Activated T-cell treated with anti-CD3 and anti-CD28 coated beads for 48 hours (primary cell): Measurements from ENCODE around the gene ICAM1.
"Not testable (repeated sequence)": the region's sequence is repeated elsewhere in the genome, so short reads cannot be mapped to it uniquely, and the experiment has no call there.

Source experiments
- DNase-seq: peaks from one replicate; pipeline ENCODE4 v3.0.0-alpha.2; 2020; ENCODE audit warnings: low read depth

Gene ICAM1

DNA sequence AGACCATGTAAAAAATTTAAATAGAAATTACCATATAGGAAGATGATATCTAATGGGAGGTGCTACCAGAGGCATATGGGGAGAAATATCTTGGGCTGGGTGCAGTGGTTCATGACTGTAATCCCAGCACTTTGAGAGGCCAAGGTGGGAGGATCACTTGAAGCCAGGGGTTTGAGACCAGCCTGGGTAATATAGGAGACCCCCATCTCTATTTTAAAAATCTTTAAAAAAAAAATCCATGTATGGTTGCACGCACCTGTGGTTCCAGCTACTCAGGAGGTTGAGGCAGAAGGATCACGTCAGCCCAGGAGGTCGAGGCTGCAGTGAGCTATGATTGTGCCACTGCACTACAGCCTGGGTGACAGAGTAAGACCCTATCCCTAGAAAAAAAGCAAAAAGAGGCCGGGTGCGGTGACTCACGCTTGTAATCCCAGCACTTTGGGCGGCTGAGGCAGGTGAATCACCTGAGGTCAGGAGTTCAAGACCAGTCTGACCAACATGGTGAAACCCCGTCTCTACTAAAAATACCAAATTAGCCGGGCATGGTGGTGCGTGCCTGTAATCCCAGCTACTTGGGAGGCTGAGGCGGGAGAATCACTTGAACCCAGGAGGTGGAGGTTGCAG is 29.0 kb upstream of the ICAM1 start:
- DNase-seq, result not testable (repeated sequence)

DNA sequence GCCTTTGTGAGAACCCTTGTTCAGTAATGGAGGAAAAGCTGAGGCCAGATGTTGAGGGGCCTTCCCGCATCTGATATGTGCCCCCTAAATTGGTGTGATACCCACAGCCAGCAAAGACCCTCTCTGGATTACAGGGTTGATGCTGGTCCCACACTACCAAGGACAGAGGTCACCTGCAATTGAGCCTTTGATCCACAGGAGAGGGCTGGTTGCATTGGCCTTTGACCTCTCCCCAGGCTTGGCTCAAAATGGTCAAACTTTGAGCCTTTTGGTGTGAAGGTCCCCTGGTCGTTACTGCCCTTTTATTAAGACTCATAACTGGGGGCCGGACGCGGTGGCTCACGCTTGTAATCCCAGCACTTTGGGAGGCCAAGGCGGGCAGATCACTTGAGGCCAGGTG is 27.3 kb upstream of the ICAM1 start:
- no peak for DNase-seq

DNA sequence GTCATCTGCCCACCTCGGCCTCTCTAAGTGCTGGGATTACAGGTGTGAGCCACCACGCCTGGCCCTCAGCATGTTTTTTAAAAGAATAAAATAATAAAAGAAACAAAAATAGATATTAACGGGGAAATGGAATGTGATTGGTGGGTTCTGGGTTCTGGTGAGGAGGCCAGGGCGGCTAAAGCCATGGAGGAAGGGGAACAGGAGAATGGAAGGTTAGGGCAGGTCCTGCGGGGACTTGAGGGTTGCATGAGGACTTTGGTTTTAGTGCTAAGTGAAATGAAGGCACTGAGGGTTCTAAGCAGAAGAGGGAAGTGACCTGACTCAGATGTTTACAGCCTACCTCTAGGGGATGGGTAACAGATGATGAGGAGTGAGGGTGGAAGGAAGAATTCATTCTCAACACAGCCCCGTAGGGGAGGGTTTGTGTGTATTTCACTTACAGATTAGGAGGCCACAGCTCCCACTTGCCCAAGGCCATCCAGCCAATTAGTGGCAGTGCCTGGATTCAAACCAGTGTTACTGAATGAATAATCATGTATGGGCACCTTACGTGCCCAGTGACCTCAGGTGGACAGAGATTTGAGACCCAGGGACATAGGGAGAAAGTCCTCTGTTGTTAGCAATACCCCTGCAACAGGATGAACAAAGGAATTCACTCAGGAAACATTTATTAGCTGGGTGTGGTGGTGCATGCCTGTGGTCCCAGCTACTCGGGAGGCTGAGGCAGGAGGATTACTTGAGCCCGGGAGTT is 25.6 kb upstream of the ICAM1 start:
- no peak for DNase-seq

DNA sequence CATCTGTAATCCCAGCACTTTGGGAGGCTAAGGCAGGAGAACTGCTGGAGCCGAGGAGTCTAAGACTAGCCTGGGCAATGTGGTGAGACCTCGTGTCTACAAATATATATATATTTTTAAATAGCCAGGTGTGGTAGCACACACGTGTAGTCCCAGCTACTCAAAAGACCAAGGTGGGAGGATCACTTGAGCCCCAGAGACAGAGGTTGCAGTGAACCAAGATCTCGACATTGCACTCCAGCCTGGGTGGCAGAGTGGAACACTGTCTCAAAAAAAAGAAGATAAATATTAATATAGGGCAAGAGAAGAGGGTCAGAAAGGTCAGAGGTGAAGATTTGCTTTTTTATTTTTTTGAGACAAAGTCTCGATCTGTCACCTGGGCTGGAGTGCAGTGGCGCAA is 24.4 kb upstream of the ICAM1 start:
- no peak for DNase-seq

DNA sequence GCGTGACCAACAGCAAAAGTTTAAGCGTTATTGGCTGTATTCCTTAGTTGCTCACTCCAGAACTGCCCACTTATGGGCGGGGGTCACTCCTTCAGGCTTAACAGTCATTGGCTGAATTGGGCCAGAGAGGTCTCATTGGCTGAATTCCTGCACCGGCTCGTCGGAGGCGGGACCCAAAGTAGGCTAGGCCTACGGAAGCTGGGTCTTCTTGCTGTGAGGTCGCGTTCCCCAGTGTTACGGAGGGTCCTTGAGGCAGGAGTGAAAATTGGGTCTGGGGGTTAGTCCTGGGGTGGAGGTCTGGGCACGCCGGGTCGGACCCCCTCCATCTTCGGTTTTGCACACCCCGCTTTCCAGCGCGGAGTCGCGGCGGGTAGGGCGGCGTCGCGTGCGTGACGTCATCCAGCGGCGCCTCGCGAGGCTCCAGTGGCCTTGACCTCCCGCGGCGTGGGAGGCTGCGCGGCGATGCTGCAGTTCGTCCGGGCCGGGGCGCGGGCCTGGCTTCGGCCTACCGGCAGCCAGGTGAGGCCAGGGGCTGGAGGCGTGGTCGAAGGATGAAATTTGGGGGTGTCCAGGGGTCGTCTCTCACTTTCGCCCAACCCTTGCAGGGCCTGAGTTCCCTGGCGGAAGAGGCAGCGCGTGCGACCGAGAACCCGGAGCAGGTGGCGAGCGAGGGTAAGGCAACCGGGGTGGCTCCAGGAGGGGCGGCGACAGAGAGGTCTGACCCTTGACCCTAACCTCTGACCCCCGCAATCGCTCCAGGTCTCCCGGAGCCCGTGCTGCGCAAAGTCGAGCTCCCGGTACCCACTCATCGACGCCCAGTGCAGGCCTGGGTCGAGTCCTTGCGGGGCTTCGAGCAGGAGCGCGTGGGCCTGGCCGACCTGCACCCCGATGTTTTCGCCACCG is 18.9 kb upstream of the ICAM1 start, which contains the start of gene MRPL4:
TSS of gene MRPL4 (plus strand) at position 423 of the 903 bp plus-strand sequence. CDS start at position 463, 40 bp downstream.
- DNase-seq, result peak; percentile 90

DNA sequence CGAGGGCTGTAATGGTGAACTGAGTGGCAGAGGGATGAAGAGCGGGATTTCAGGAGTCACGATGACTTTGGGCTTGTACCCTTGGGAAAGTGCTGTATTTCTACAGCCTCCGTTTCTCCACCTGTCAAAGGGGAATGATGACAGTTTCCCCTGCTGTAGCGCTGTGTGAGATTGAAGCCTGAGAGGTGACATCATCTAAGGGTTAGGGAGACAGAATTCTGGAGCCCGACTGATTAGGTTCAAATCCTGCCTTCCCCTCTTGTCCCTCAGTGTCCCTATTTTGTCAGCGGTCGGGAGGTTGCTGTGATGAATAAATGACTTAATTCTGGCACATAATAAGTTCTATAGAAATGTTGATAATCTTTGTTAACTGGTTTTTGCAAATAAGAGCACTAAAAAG is 18.2 kb upstream of the ICAM1 start:
- no peak for DNase-seq

DNA sequence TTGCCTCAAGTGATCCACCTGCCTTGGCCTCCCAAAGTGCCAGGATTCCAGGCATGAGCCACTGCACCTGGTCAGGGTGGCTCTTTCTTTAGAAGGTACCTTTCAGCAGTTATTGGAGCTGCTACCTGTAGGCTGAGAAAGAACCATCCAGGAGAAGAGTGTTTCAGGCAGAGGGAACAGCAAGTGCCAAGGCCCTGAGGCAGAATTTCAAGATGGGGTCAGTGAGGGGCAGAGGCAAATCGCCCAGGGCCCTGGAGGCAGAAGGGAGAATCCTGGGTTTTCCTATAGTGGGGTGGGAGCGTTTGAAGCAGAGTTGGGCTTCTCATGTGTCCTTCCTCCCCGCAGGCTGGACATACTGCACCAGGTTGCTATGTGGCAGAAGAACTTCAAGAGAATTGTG is 16.7 kb upstream of the ICAM1 start:
- no peak for DNase-seq

DNA sequence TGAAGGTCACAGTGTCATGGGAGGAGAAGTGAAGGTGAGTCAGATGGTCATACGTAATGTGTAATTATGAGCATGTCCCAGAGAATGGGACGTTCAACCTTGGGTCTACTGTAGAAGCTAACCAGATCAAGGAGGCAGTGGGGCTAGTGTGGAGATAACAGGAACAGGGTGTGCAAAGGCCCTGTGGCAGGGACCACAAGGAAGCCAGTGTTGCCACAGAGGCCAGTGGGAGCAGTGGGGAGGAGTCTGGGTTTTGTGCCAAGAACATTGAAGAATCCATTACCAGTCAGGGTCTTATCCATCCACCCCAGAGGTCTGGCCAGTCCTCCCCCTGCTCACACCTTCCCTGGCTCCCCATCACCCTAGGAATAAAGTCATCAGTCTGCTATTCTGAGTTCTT is 15.6 kb upstream of the ICAM1 start:
- DNase-seq, result no peak

DNA sequence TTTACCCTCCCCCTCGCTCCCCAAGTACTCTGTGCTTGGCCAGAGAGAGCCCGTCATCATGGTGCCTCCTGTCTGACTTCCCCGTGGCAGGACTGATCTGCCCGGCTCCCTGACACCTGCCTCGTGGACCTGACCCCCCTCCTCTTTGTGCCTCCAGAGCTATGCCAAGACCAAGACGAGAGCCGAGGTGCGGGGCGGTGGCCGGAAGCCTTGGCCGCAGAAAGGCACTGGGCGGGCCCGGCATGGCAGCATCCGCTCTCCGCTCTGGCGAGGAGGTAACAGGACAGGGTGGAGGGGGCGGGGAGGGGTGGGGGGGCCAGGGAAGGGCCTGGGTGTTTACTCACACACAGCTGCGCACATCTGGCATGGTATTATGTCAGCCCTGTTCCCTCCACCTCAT is 14.4 kb upstream of the ICAM1 start:
- DNase-seq, result no peak

DNA sequence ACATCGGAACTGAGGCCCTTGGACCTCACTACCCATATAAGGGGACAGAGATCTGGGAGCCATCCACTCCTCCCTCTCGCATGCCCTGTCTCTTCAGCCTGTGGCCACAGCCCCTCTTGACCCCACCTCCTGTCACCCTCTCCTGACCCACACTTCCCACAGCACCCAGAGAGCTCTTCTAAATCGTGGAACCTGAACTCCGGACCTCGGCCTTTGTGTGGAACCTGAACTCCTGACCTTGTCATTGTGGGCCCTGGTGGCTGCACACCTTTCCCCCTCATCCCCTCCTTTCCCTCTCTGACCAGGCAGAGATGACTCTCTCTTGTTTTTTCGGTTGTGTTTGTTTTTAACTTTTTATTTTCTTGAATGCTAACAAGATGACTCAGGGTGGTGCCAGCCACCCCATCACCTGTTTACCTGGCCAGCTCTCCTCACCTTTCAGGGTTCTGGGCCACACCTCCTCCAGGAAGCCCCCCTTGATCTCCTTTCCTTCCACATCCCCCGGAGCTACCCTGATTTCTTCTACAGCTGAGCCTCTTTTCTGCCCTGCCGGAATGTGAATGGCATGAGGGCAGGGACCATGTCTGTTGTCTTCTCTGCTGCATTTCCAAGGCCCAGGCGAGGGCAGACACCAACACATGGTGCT is 13.8 kb upstream of the ICAM1 start:
- no peak for DNase-seq

DNA sequence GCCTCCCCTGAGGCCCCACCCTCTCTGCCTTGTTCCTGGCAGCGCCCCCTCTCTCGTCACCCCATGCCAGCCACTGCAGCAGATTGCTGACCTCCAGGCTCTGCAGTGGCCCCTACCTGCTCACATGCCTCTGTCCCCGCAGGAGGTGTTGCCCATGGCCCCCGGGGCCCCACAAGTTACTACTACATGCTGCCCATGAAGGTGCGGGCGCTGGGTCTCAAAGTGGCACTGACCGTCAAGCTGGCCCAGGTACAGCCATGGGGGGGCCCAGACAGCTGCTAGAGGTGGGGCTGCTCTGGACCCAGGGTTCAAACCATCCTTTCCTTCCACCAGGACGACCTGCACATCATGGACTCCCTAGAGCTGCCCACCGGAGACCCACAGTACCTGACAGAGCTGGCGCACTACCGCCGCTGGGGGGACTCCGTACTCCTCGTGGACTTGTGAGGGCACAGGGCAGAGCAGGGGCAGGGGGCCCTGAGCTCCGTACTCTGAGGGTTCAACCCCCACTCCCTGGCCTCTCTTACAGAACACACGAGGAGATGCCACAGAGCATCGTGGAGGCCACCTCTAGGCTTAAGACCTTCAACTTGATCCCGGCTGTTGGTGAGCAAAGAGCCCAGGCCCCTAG is 12.7 kb upstream of the ICAM1 start:
- DNase-seq, result no peak

DNA sequence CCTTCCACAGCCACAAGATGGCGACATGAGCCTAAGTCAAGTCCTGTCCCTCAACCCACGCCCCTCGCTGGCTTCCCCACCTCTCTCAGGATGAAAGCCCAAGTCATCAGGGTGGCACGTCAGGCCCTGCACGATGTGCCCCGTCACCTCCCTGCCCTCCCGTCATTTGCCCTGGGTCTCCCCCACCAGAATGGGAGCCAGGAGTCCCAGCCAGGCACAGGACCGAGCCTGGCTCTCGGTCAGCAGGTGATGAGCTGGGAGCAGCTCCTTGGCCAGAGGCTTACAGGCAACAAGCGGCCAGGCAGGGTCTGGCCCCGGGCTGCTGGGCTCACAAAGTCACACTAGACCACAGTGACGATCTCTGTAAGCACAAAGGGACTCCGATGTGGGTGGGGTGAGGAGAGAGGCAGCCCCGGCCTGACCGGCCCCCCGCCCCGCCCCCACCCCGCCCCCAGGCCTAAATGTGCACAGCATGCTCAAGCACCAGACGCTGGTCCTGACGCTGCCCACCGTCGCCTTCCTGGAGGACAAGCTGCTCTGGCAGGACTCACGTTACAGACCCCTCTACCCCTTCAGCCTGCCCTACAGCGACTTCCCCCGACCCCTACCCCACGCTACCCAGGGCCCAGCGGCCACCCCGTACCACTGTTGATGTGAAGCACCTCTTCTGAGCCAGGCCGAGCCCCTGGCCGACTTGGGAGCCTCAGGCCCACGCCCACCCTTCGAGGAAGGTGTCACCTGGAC is 11.6 kb upstream of the ICAM1 start:
- peak; percentile 90 for DNase-seq

DNA sequence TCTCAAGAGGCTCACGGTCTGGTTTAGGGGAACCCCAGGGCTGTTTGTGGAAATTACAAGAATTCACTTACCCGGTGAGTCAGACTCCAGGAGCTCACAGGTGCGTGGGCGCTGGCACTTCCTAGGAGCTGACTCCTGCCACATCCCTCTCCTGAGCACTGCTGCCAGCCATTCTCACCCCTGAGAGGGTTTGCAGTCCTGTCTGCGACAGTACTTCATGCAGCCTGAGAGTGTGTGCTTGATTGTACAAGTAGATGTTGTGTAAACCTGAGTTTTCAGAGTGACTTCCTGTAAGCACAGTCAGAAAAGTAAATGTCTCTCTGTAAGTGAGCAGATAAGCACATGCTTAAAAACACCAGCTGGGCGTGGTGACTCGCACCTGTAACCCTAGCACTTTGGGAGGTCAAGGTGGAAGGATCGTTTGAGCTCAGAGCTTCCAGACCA is 10.8 kb upstream of the ICAM1 start:
- DNase-seq, result peak; percentile 68

DNA sequence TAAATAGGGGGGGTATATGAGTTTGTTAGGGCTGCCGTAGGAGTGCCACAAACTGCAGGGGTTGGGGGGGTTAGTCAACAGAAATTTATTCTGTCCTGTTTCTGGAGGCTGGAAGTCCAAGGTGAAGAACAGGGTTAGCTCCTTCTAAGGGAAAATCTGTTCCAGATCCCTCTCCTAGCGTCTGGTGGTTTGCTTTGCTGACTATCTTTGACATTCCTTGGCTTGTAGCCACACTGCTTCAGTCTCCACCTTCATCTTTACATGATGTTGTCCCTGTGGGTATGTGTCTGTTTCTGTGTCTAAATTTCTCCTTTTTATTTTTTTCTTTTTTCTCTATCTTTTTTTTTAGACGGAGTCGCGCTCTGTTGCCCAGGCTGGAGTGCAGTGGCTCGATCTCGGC is 8.1 kb upstream of the ICAM1 start:
- DNase-seq, result no peak

DNA sequence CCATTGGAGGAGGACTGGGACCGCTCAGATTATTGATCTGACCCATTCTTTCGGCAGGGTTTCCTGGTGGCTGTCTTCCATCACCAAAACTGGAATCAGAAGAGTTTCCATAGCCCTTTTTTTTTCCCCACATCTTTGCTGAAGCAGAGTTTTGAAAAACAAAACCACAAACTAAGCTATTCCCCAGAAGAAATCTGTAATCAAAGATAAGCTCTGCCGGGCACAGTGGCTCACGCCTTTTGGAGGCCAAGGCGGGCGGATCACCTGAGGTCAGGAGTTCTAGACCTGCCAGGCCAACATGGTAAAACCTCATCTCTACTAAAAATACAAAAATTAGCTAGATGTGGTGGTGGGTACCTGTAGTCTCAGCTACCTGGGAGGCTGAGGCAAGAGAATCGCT is 4.2 kb upstream of the ICAM1 start:
- DNase-seq, result no peak

DNA sequence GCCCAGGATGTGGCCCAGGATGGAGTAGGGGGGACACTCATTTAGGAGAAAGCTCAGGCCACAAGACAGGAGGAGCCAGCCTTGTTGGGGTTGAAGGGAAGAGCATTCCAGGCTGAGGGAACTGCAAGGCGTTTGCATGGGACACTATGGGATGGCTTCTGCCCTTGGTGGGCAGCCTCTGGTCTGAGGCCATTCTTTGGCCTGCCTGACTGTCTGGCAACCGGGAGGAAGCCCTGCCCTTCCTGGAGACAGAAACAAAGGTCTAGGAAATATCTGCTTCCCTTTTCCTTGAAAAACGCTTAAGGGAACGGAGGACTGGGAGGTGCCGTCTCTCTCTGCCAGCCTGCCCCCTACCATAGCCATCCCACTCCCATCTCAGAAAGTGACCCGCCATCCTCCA is 2.8 kb upstream of the ICAM1 start:
- no peak for DNase-seq

DNA sequence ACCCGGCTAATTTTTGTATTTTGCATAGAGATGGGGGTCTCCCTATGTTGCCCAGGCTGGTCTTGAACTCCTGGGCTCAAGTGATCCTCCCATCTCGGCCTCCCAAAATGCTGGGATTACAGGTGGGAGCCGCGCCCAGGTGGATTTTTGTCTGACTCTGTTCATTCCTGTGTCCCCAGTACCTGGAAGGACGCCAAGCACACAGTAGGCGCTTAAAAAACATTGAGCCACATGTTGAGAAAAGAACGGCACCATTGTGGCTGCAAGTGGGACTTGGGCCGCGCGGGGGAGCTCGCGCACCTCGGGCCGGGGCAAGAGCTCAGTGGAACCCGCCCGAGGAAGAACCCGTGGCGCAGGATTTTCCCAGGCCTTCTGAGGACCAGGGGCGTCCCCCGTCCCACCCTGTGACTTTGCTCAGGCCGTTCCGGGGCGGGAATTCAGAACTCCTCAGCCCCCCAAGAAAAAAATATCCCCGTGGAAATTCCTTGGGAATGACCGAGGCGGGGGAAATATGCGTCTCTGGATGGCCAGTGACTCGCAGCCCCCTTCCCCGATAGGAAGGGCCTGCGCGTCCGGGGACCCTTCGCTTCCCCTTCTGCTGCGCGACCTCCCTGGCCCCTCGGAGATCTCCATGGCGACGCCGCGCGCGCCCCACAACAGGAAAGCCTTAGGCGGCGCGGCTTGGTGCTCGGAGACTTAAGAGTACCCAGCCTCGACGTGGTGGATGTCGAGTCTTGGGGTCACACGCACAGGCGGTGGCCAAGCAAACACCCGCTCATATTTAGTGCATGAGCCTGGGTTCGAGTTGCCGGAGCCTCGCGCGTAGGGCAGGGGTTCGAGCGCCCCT is 1.4 kb upstream of the ICAM1 start:
- peak; percentile 86 for DNase-seq

DNA sequence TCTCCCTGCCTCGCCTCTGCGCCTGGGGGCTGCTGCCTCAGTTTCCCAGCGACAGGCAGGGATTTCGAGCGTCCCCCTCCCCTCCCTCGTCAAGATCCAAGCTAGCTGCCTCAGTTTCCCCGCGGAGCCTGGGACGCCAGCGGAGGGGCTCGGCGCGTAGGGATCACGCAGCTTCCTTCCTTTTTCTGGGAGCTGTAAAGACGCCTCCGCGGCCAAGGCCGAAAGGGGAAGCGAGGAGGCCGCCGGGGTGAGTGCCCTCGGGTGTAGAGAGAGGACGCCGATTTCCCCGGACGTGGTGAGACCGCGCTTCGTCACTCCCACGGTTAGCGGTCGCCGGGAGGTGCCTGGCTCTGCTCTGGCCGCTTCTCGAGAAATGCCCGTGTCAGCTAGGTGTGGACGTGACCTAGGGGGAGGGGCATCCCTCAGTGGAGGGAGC is 722 bp upstream of the ICAM1 start:
- DNase-seq, result peak; percentile 80

DNA sequence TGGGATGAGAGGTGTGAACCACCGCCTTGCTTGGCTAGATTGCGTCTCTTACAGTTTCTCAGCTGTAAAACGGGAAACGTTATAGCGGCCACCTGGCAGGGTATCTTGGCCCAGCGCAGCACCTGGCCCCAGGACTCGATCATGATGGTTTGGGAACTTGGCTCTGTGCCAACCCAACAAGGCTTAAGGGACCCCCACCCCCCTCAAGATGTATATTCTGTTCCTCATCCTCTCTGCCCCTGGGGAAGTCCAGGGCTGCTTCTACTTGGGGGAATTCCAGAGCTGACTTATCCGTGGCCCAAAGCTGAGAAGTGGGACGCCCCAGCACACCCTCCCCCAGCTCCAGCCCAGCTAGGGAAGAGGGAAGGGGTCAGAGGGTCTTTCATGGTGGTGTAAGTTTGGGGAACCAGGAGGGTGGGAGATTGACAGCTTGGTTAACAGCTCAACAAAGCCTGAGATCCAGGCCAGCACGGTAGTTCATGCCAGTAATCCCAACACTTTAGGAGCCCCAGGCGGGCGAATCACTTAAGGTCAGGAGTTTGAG is 695 bp downstream of the ICAM1 start:
- no peak for DNase-seq

DNA sequence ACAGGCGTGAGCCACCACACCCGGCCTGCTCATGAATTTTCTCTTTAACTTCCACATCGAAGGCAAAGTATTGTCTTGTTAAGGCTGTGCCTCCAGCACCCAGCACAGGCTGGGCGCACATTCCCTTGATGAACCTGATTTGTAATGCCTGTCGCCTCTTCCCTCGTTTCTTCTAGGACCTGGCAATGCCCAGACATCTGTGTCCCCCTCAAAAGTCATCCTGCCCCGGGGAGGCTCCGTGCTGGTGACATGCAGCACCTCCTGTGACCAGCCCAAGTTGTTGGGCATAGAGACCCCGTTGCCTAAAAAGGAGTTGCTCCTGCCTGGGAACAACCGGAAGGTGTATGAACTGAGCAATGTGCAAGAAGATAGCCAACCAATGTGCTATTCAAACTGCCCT is 3.7 kb downstream of the ICAM1 start:
- no peak for DNase-seq
